ENCODE data around the gene MYO19. TPM values are rescaled to one million over a fixed set of nuclear protein-coding genes. Genes with fewer than 3 reads are reported as not detected.

Gene MYO19
- total and polyA plus RNA-seq, 9 of the 15 experiments (the other 6 are each of a cell fraction or from before 2014, with no cell fraction given) = 21.6 to 176 (median 129) TPM

DNA sequence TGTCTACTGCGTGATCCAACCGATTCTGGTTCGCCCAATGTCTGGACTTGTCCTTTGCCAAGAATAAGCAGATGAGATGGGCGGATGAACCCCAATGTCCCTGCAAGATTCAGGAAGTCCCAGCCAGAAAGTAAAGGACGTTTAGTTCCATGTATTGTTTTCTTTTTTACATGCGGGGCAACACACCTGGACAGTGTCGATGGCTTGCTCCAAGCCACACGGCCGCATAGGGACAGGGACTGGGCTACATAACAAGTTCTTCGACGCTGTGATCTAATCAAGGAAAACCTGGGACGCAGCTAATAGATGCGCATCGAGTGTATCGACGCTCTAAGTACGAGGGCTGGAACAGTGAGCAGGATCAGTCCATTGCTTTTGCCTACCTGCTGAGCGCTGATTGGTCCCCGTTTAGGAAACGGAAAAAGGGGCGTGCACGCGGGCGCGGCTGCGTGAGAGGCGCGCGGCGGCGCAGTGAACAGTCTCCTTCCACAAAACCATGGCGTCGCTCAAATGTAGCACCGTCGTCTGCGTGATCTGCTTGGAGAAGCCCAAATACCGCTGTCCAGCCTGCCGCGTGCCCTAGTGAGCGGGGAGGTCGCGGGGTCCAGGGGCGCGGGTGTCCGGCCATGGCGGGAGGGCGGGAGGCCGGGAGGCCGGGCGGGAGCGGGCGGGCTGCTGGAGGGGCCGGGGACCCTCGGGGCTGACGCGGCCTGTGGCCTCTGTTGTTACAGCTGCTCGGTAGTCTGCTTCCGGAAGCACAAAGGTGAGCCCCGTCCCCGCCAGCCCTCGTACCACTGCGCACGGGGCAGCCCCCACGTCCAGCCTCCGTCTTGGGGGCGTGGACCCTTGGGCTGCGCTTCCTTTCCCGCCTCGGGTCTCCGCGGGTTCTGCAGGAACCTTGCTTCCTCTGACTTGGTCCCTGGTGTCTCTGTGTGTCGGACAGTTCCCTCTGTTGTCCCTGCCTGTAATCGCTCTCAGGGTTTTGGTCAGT lies 48.2 kb downstream of the MYO19 start, which contains the start of gene ZNHIT3 (continued):
- TF ChIP-seq, protein P1, sequence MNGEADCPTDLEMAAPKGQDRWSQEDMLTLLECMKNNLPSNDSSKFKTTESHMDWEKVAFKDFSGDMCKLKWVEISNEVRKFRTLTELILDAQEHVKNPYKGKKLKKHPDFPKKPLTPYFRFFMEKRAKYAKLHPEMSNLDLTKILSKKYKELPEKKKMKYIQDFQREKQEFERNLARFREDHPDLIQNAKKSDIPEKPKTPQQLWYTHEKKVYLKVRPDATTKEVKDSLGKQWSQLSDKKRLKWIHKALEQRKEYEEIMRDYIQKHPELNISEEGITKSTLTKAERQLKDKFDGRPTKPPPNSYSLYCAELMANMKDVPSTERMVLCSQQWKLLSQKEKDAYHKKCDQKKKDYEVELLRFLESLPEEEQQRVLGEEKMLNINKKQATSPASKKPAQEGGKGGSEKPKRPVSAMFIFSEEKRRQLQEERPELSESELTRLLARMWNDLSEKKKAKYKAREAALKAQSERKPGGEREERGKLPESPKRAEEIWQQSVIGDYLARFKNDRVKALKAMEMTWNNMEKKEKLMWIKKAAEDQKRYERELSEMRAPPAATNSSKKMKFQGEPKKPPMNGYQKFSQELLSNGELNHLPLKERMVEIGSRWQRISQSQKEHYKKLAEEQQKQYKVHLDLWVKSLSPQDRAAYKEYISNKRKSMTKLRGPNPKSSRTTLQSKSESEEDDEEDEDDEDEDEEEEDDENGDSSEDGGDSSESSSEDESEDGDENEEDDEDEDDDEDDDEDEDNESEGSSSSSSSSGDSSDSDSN (IDR thresholded peaks at IDR 0.05; ENCODE audit: borderline replicate concordance in 1 of 2, low read depth in 2 of 2, low read length in 2 of 2) = no peak
- TF ChIP-seq, protein P2, sequence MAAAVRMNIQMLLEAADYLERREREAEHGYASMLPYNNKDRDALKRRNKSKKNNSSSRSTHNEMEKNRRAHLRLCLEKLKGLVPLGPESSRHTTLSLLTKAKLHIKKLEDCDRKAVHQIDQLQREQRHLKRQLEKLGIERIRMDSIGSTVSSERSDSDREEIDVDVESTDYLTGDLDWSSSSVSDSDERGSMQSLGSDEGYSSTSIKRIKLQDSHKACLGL (CRISPR knock-in tag; IDR thresholded peaks at IDR 0.05; ENCODE audit: borderline replicate concordance, poor library complexity, severe bottlenecking) = no peak
- TF ChIP-seq, protein P3, sequence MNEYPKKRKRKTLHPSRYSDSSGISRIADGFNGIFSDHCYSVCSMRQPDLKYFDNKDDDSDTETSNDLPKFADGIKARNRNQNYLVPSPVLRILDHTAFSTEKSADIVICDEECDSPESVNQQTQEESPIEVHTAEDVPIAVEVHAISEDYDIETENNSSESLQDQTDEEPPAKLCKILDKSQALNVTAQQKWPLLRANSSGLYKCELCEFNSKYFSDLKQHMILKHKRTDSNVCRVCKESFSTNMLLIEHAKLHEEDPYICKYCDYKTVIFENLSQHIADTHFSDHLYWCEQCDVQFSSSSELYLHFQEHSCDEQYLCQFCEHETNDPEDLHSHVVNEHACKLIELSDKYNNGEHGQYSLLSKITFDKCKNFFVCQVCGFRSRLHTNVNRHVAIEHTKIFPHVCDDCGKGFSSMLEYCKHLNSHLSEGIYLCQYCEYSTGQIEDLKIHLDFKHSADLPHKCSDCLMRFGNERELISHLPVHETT (CRISPR knock-in tag; conservative IDR thresholded peaks at IDR 0.05 in 1 of 2, IDR thresholded peaks at IDR 0.05 in 1 of 2) = no peak
- TF ChIP-seq RHOXF2B (CRISPR knock-in tag; conservative IDR thresholded peaks at IDR 0.05) = no peak
- TF ChIP-seq, protein P4, sequence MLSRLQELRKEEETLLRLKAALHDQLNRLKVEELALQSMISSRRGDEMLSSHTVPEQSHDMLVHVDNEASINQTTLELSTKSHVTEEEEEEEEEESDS (CRISPR knock-in tag; IDR thresholded peaks at IDR 0.05) = no peak
- no peak for TF ChIP-seq STAT5B (CRISPR knock-in tag; IDR thresholded peaks at IDR 0.05)
- TF ChIP-seq FOSL1 (tag; conservative IDR thresholded peaks at IDR 0.05) = no peak
- peak; percentile 79 for TF ChIP-seq HDAC2 (IDR thresholded peaks at IDR 0.05)
- TF ChIP-seq RBM34 (IDR thresholded peaks at IDR 0.05; ENCODE audit: borderline replicate concordance, insufficient read depth, low read length) = no peak
- no peak for TF ChIP-seq KDM4B (IDR thresholded peaks at IDR 0.05; ENCODE audit: borderline replicate concordance in 2 of 2, low read depth in 1 of 2)
- peak; percentile 56; the same call in 1 of the 2 replicates for TF ChIP-seq PHF21A (IDR thresholded peaks at IDR 0.05; ENCODE audit: borderline replicate concordance, low read depth)
- TF ChIP-seq RFX7 (CRISPR knock-in tag; IDR thresholded peaks at IDR 0.05) = no peak
- TF ChIP-seq BCOR (IDR thresholded peaks at IDR 0.05) = no peak
- TF ChIP-seq, protein P5, sequence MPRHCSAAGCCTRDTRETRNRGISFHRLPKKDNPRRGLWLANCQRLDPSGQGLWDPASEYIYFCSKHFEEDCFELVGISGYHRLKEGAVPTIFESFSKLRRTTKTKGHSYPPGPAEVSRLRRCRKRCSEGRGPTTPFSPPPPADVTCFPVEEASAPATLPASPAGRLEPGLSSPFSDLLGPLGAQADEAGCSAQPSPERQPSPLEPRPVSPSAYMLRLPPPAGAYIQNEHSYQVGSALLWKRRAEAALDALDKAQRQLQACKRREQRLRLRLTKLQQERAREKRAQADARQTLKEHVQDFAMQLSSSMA (CRISPR knock-in tag; IDR thresholded peaks at IDR 0.05) = no peak
- no peak for TF ChIP-seq ZKSCAN3 (CRISPR knock-in tag; IDR thresholded peaks at IDR 0.05)
- no peak for TF ChIP-seq SAFB2 (IDR thresholded peaks at IDR 0.05; ENCODE audit: borderline replicate concordance, low read depth, low read length, severe bottlenecking)
- TF ChIP-seq, protein P6, sequence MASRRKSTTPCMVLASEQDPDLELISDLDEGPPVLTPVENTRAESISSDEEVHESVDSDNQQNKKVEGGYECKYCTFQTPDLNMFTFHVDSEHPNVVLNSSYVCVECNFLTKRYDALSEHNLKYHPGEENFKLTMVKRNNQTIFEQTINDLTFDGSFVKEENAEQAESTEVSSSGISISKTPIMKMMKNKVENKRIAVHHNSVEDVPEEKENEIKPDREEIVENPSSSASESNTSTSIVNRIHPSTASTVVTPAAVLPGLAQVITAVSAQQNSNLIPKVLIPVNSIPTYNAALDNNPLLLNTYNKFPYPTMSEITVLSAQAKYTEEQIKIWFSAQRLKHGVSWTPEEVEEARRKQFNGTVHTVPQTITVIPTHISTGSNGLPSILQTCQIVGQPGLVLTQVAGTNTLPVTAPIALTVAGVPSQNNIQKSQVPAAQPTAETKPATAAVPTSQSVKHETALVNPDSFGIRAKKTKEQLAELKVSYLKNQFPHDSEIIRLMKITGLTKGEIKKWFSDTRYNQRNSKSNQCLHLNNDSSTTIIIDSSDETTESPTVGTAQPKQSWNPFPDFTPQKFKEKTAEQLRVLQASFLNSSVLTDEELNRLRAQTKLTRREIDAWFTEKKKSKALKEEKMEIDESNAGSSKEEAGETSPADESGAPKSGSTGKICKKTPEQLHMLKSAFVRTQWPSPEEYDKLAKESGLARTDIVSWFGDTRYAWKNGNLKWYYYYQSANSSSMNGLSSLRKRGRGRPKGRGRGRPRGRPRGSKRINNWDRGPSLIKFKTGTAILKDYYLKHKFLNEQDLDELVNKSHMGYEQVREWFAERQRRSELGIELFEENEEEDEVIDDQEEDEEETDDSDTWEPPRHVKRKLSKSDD (conservative IDR thresholded peaks at IDR 0.05; ENCODE audit: low read length) = no peak
- TF ChIP-seq SMARCA4 (IDR thresholded peaks at IDR 0.05) = peak; percentile 67
- TF ChIP-seq NCOA2 (IDR thresholded peaks at IDR 0.05; ENCODE audit: partially characterized antibody in 2 of 2) = no peak

Measured in K562 (cell line).